K562 (cell line): ENCODE data around the gene UQCRC1. TPM values are rescaled to one million over a fixed set of nuclear protein-coding genes. Genes with fewer than 3 reads are reported as not detected.

Experiments
- ATAC-seq: fragments of 200-7000 bp; cut with Tn5 transposase; 3 replicates; pipeline ENCODE4 v1.9.1; 2020; ENCODE audit warnings: moderate library complexity
- BruUV-seq: library from RNA; stranded (reverse); fragments of 400-500 nt; replicated peaks from 2 replicates; lab custom pipeline; 2021; lab: Mats Ljungman, UMichigan
- CTCF ChIA-PET: fragments of 300-600 bp; formaldehyde crosslinking; extraction: SDS; loops from one replicate; lab custom pipeline; 2021; ENCODE audit warnings: low intra/inter-chr PET ratio; lab: Yijun Ruan, JAX
- POLR2A ChIA-PET: fragments of 300-600, 350-650 bp; sonication (Branson Sonifier 250); formaldehyde crosslinking; extraction: SDS; loops from one replicate; lab custom pipeline; 2021; ENCODE audit warnings: antibody characterized with exemption, inconsistent platforms; lab: Yijun Ruan, JAX
- DNase-seq, 4 experiments: peaks; one replicate each; pipeline versions ENCODE4 v3.0.0 to v3.0.0-alpha.2; 2011 to 2018; ENCODE audit warnings: low spot score in 3 of 4, mixed read lengths in 3 of 4; ENCODE audit errors: extremely low read depth in 1 of 4
- FAIRE-seq: peaks from 2 replicates; lab custom pipeline; 2011; peaks lifted over from hg19 to GRCh38; lab: Jason Lieb, UNC
- H2AFZ ChIP-seq: 2 replicates; pipeline ENCODE4 v1.6.0; 2011; ENCODE audit warnings: low read depth, low read length, control low read depth, inconsistent platforms
- H3K27ac ChIP-seq: fragments of 200-600 bp; 3 replicates; pipeline ENCODE4 v1.8.0; 2011; ENCODE audit warnings: low read depth, mild to moderate bottlenecking, control low read depth, inconsistent platforms, low read length, moderate library complexity, mixed read lengths; ENCODE audit errors: extremely low read depth
- H3K27me3 ChIP-seq, 2 experiments: fragments of 300-600 bp in 1 of 2; 2 replicates in 1 of 2; 3 replicates in 1 of 2; pipeline versions ENCODE4 v1.6.0 to v1.8.0; 2011; ENCODE audit warnings: inconsistent platforms in 2 of 2, low read length in 2 of 2, mild to moderate bottlenecking in 1 of 2, mixed read lengths in 1 of 2, moderate library complexity in 1 of 2; ENCODE audit not compliant: control insufficient read depth in 2 of 2, insufficient read depth in 2 of 2
- H3K36me3 ChIP-seq: fragments of 300-600 bp; 3 replicates; pipeline ENCODE4 v1.8.0; 2011; ENCODE audit warnings: mild to moderate bottlenecking, low read length, inconsistent platforms; ENCODE audit not compliant: control insufficient read depth, insufficient read depth
- H3K4me1 ChIP-seq, 2 experiments: fragments of 200-600 bp in 1 of 2; replicated peaks in 1 of 2; 2 replicates in 1 of 2; 3 replicates in 1 of 2; pipeline versions ENCODE4 v1.5.1 to v1.8.0; 2011; ENCODE audit warnings: inconsistent platforms in 2 of 2, low read length in 2 of 2, mild to moderate bottlenecking in 1 of 2, mixed read lengths in 1 of 2, moderate library complexity in 1 of 2; ENCODE audit not compliant: control insufficient read depth in 2 of 2, insufficient read depth in 2 of 2
- H3K4me2 ChIP-seq: 2 replicates; pipeline ENCODE4 v1.6.1; 2011; ENCODE audit warnings: low read length, control low read depth, inconsistent platforms, mixed read lengths; ENCODE audit not compliant: insufficient read depth
- H3K4me3 ChIP-seq: fragments of 200-600 bp; sonication (generic), shearing (Covaris generic); 2 replicates; pipeline ENCODE4 v1.5.1; 2016; ENCODE audit warnings: control low read depth, inconsistent platforms
- H3K79me2 ChIP-seq: fragments of 200-600 bp; 3 replicates; pipeline ENCODE4 v1.8.0; 2011; ENCODE audit warnings: low read length, inconsistent platforms; ENCODE audit not compliant: control insufficient read depth, insufficient read depth
- H3K9ac ChIP-seq, 2 experiments: 2 replicates each; pipeline versions ENCODE4 v1.6.0 to v1.6.1; 2011; ENCODE audit warnings: low read depth in 2 of 2, low read length in 2 of 2, control low read depth in 1 of 2, inconsistent platforms in 1 of 2, mild to moderate bottlenecking in 1 of 2, mixed read lengths in 1 of 2; ENCODE audit not compliant: insufficient read depth in 1 of 2
- H3K9me1 ChIP-seq: one replicate; pipeline ENCODE4 v1.6.0; 2011; ENCODE audit warnings: inconsistent platforms, mild to moderate bottlenecking, low read length, moderate library complexity; ENCODE audit not compliant: control insufficient read depth, insufficient read depth
- H3K9me3 ChIP-seq: replicated peaks from 2 replicates; pipeline ENCODE4 v1.5.1; 2011; ENCODE audit warnings: low read depth, low read length, inconsistent platforms; ENCODE audit not compliant: control insufficient read depth, insufficient read depth
- H4K20me1 ChIP-seq: replicated peaks from 2 replicates; pipeline ENCODE4 v1.6.1; 2011; ENCODE audit warnings: low read length, inconsistent platforms, mixed read lengths; ENCODE audit not compliant: control insufficient read depth, insufficient read depth
- NR2C1 ChIP-seq, 2 experiments: fragments of 450-650 bp; IDR thresholded peaks; 2 replicates each; pipeline ENCODE4 v1.6.1; 2017; ENCODE audit warnings: mild to moderate bottlenecking in 2 of 2, antibody characterized with exemption in 1 of 2, inconsistent platforms in 1 of 2, missing compliant biosample characterization in 1 of 2, missing genetic modification characterization in 1 of 2
- WGBS: fragments of 100-300 bp; shearing (Covaris generic); methylation state at CpG from one replicate; pipeline ENCODE4 v1.1.6; 2016; ENCODE audit warnings: low coverage, mixed read lengths; ENCODE audit not compliant: insufficient coverage; ENCODE audit errors: missing lambda C conversion rate; 5-methylcytosine and 5-hydroxymethylcytosine counted together
- in situ Hi-C: fragments of 300-500 bp; cut with MboI; formaldehyde crosslinking; loops from 4 replicates; pipeline ENCODE4 v1.15.0; 2018; ENCODE audit warnings: inconsistent platforms, mixed read lengths
- intact Hi-C: fragments of 100-400 bp; cut with micrococcal nuclease; formaldehyde crosslinking; loops from 2 replicates; pipeline ENCODE4 v1.14.2; 2022
- polyA plus RNA-seq, 8 experiments: library from polyadenylated mRNA; depleted of rRNA in 4 of 8; stranded (reverse) in 5 of 8; unstranded in 3 of 8; fragments of >200 nt; fragmentation: Nextera tagmentation in 2 of 8; fragmentation: Illumina TruSeq in 1 of 8; extraction: Ambion mirVana in 2 of 8; extraction: Trizol in 1 of 8; gene quantifications; 2 replicates each; pipeline versions ENCODE4 v1.2.1 to v1.2.3, GENCODE V29; 2011 to 2014; ENCODE audit warnings: inconsistent platforms in 1 of 8, missing spikeins in 1 of 8
- total RNA-seq, 7 experiments: library from RNA; depleted of rRNA in 6 of 7; stranded (reverse); fragments of >200 nt in 6 of 7; fragmentation: Illumina TruSeq in 2 of 7; extraction: Trizol in 2 of 7; gene quantifications; 2 replicates each; pipeline versions ENCODE4 v1.2.1 to v1.2.3, GENCODE V29; 2011 to 2021; ENCODE audit warnings: low replicate concordance in 1 of 7
- TF ChIP-seq, protein P1 (sequence below), 2 experiments: fragments of 450-650 bp in 1 of 2; IDR thresholded peaks; 2 replicates each; pipeline ENCODE4 v1.6.1; 2011 to 2017; ENCODE audit warnings: low read depth in 2 of 2, antibody characterized with exemption in 1 of 2, borderline replicate concordance in 1 of 2, low read length in 1 of 2, mild to moderate bottlenecking in 1 of 2, mixed read lengths in 1 of 2; ENCODE audit not compliant: control insufficient read depth in 1 of 2

The UQCRC1 gene
- total and polyA plus RNA-seq, 9 of the 15 experiments (the other 6 are each of a cell fraction or from before 2014, with no cell fraction given) = 125 to 424 (median 268) TPM

DNA sequence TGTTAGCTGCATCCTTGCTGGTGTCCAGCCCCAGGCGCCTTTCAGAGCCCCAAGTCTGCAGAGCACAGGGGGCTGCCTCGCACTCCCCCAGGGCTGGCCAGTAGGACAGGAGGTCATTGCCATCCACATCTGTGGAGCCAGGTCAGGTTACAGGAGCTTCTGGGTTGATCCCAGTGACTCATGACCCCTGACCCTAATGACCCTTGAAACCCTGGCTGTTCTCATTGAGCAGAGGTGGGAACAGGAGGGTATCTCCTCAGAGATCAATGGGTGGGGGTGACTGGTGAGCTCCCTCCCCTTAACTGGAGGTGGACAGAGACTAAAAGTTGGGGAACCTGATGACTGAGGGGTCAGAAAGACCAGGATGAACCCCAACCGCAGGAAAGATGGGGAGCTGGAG is 31.9 kb upstream of the UQCRC1 start:
- DNase-seq = peak in 3 of 4 experiments; percentile 14 to 29 (median 29)
- FAIRE-seq = no peak
- POLR2A ChIA-PET = interaction anchor here (0.5 to 0.6 kb wide), 2 partner anchors 12 to 13 kb away, joined by 3 read pairs; no protein-coding TSS in a partner anchor
- no peak overlapping the region for H2AFZ ChIP-seq
- H3K27me3 ChIP-seq = no peaks in the 10 kb centered on the region
- no peaks in the 10 kb centered on the region for H3K9me1 ChIP-seq
- in situ Hi-C loops = no loop called here
- intact Hi-C loops = no loop called here
- BruUV-seq = no TSS peak
- no peaks in the 10 kb centered on the region for H3K9me3 ChIP-seq
- 56% methylated on average over 3 of the region's 3 CpGs for WGBS
- no peak overlapping the region; a peak in 1 of 4 replicates for H3K9ac ChIP-seq
- no peak overlapping the region for H3K4me2 ChIP-seq
- no peak for ATAC-seq
- peaks cover 3 to 25% of the 10 kb centered on the region in 2 experiments; a peak in 3 of 5 replicates for H3K4me1 ChIP-seq
- peak; percentile 72 for TF ChIP-seq NR2C1 (IDR thresholded peaks at IDR 0.05)
- TF ChIP-seq NR2C1 (tag; IDR thresholded peaks at IDR 0.05) = peak; percentile 68
- TF ChIP-seq, protein P1, sequence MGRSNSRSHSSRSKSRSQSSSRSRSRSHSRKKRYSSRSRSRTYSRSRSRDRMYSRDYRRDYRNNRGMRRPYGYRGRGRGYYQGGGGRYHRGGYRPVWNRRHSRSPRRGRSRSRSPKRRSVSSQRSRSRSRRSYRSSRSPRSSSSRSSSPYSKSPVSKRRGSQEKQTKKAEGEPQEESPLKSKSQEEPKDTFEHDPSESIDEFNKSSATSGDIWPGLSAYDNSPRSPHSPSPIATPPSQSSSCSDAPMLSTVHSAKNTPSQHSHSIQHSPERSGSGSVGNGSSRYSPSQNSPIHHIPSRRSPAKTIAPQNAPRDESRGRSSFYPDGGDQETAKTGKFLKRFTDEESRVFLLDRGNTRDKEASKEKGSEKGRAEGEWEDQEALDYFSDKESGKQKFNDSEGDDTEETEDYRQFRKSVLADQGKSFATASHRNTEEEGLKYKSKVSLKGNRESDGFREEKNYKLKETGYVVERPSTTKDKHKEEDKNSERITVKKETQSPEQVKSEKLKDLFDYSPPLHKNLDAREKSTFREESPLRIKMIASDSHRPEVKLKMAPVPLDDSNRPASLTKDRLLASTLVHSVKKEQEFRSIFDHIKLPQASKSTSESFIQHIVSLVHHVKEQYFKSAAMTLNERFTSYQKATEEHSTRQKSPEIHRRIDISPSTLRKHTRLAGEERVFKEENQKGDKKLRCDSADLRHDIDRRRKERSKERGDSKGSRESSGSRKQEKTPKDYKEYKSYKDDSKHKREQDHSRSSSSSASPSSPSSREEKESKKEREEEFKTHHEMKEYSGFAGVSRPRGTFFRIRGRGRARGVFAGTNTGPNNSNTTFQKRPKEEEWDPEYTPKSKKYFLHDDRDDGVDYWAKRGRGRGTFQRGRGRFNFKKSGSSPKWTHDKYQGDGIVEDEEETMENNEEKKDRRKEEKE (IDR thresholded peaks at IDR 0.05; ENCODE audit: borderline replicate concordance in 1 of 2, control insufficient read depth in 1 of 2, low read depth in 2 of 2, low read length in 1 of 2) = no peak
- TF ChIP-seq, all 486 proteins: peak for 1
- Histone ChIP-seq H4K20me1 (no peaks in the 10 kb centered on the region), H3K79me2 (no peaks in the 10 kb centered on the region), H3K27ac (no peak overlapping the region), H3K4me3 (no peak overlapping the region), H3K36me3 (no peaks in the 10 kb centered on the region)
- CTCF ChIA-PET = no interaction called here
